ENCODE data around the gene AFF2.

AFF2 gene

DNA sequence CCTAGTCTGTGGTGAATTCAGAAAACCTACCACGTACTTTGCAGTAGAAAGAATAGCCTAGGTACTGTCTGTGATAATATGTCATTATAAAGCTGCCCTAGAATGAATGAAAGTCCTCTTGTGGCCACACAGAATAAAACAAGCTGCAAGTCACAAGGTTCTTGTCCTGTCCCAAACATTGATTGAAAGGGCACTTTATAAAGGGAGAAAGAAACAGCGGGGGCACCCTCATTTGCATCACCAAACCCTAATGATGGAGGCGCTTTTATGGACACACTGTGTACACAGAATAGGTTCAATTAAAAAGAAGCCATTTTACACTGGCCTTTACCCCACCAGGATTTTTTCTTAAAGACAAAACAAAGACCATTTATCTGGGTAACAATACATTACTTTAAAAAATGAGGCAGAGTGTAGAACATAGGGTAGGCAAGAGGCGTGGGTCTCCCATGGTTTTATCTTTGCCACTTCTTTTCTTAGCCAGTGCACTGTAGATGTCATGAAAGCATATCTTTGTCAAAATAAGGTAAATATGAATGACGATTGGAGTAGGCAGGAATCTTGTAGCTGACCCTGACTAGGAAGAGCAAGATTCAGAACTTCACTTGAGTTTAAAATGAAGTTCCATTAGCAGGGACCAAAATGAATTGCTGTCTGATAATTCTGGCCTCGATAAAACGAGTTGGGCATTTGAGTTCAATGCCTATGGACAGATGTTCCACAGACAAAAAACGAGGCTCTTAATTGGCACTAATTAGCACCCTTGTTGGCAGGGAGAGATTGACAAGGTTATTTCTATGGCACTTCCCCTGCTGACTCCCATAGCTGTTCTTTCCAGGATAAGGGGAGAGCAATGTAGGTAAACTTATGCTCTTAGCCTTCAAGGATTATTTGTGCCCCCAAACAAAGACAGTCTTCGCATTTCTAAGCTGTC, 365.1 kb downstream of the AFF2 start:
- TF ChIP-seq CREB5 (CRISPR knock-in tag; IDR thresholded peaks at IDR 0.05; ENCODE audit: low read depth) (no peak), RARB (CRISPR knock-in tag; IDR thresholded peaks at IDR 0.05) (no peak), GLIS3 (CRISPR knock-in tag; IDR thresholded peaks at IDR 0.05) (no peak), BACH2 (CRISPR knock-in tag; IDR thresholded peaks at IDR 0.05; ENCODE audit: borderline replicate concordance) (no peak), ZFP30 (CRISPR knock-in tag; IDR thresholded peaks at IDR 0.05) (no peak)
- TF ChIP-seq, protein P1, sequence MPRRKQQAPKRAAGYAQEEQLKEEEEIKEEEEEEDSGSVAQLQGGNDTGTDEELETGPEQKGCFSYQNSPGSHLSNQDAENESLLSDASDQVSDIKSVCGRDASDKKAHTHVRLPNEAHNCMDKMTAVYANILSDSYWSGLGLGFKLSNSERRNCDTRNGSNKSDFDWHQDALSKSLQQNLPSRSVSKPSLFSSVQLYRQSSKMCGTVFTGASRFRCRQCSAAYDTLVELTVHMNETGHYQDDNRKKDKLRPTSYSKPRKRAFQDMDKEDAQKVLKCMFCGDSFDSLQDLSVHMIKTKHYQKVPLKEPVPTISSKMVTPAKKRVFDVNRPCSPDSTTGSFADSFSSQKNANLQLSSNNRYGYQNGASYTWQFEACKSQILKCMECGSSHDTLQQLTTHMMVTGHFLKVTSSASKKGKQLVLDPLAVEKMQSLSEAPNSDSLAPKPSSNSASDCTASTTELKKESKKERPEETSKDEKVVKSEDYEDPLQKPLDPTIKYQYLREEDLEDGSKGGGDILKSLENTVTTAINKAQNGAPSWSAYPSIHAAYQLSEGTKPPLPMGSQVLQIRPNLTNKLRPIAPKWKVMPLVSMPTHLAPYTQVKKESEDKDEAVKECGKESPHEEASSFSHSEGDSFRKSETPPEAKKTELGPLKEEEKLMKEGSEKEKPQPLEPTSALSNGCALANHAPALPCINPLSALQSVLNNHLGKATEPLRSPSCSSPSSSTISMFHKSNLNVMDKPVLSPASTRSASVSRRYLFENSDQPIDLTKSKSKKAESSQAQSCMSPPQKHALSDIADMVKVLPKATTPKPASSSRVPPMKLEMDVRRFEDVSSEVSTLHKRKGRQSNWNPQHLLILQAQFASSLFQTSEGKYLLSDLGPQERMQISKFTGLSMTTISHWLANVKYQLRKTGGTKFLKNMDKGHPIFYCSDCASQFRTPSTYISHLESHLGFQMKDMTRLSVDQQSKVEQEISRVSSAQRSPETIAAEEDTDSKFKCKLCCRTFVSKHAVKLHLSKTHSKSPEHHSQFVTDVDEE (CRISPR knock-in tag; IDR thresholded peaks at IDR 0.05) = no peak
- no peak for ATAC-seq

DNA sequence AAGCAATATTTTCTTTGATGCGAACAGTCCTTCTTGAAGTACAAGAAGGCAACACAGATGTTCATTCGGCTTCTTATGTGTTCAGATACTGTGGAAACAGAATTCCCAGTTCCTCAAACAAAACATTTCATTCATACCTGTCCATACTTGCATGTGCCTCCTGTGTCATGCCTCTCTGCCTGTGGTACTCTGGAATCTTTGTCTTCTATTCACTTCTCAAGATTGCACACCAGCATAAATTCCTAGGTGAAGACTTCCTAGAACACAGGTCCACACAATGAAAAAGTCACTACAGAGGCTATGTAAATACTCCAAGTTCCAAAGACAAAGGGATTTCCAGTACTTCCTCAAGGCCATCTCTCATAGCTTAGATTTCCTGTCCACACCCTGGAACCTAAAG, 367.2 kb downstream of the AFF2 start:
- no peak for ATAC-seq
- TF ChIP-seq PPARA (CRISPR knock-in tag; IDR thresholded peaks at IDR 0.05; ENCODE audit: borderline replicate concordance) = no peak
- TF ChIP-seq GLIS3 (CRISPR knock-in tag; IDR thresholded peaks at IDR 0.05) = no peak
- TF ChIP-seq RARB (CRISPR knock-in tag; IDR thresholded peaks at IDR 0.05) = no peak
- no peak for TF ChIP-seq ZC3H10 (CRISPR knock-in tag; IDR thresholded peaks at IDR 0.05)
- TF ChIP-seq ISL1 (CRISPR knock-in tag; IDR thresholded peaks at IDR 0.05) = no peak
- TF ChIP-seq, protein P2, sequence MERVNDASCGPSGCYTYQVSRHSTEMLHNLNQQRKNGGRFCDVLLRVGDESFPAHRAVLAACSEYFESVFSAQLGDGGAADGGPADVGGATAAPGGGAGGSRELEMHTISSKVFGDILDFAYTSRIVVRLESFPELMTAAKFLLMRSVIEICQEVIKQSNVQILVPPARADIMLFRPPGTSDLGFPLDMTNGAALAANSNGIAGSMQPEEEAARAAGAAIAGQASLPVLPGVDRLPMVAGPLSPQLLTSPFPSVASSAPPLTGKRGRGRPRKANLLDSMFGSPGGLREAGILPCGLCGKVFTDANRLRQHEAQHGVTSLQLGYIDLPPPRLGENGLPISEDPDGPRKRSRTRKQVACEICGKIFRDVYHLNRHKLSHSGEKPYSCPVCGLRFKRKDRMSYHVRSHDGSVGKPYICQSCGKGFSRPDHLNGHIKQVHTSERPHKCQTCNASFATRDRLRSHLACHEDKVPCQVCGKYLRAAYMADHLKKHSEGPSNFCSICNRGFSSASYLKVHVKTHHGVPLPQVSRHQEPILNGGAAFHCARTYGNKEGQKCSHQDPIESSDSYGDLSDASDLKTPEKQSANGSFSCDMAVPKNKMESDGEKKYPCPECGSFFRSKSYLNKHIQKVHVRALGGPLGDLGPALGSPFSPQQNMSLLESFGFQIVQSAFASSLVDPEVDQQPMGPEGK (CRISPR knock-in tag; IDR thresholded peaks at IDR 0.05; ENCODE audit: borderline replicate concordance) = no peak
- TF ChIP-seq ARNTL (CRISPR knock-in tag; IDR thresholded peaks at IDR 0.05; ENCODE audit: borderline replicate concordance, low read depth) = no peak
- TF ChIP-seq, protein P1 (CRISPR knock-in tag; IDR thresholded peaks at IDR 0.05) = no peak
- TF ChIP-seq TCF4 (CRISPR knock-in tag; IDR thresholded peaks at IDR 0.05; ENCODE audit: borderline replicate concordance) = no peak
- no peak for TF ChIP-seq ZNF8 (CRISPR knock-in tag; IDR thresholded peaks at IDR 0.05)
- no peak for TF ChIP-seq OSR1 (CRISPR knock-in tag; IDR thresholded peaks at IDR 0.05)
- no peak for TF ChIP-seq BACH2 (CRISPR knock-in tag; IDR thresholded peaks at IDR 0.05; ENCODE audit: borderline replicate concordance)
- no peak for TF ChIP-seq CREB5 (CRISPR knock-in tag; IDR thresholded peaks at IDR 0.05; ENCODE audit: low read depth)

GRCh38 chrX:148871422-148872160, 371.2 kb downstream of the AFF2 start:
- ATAC-seq = no peak
- no peak for TF ChIP-seq PPARA (CRISPR knock-in tag; IDR thresholded peaks at IDR 0.05; ENCODE audit: borderline replicate concordance)
